Stimulated activated naive B cell treated with anti-CD40 and anti-IgM and Interleukin-4, amounts not matched to agents 10 μg/mL and 1 μg/mL and 100 μg/mL, for 72 hours (primary cell): ENCODE measurements around the gene ENSA.
"Not testable (repeated sequence)": the region's sequence is repeated elsewhere in the genome, so short reads cannot be mapped to it uniquely, and the experiment has no call there.

Source experiments
- ATAC-seq, 2 donors: fragments of 150-1000 bp; cut with Tn5 transposase; replicated peaks; 2 replicates each; pipeline ENCODE4 v1.10.0; 2021; ENCODE audit warnings: moderate library complexity in 1 of 2
- DNase-seq: peaks from one replicate; pipeline ENCODE4 v3.0.0; 2021
- H3K27ac Mint-ChIP-seq: one replicate; pipeline ENCODE4 v1.8.0; 2022; ENCODE audit warnings: mild to moderate bottlenecking, mixed read lengths
- H3K27me3 Mint-ChIP-seq, 2 donors: one replicate each; pipeline ENCODE4 v1.8.0; 2022; ENCODE audit warnings: mixed read lengths in 2 of 2
- H3K36me3 Mint-ChIP-seq, 2 donors: one replicate each; pipeline ENCODE4 v1.8.0; 2022; ENCODE audit warnings: mixed read lengths in 2 of 2, mild to moderate bottlenecking in 1 of 2
- H3K4me1 Mint-ChIP-seq, 2 donors: one replicate each; pipeline ENCODE4 v1.8.0; 2022; ENCODE audit warnings: mixed read lengths in 2 of 2, mild to moderate bottlenecking in 1 of 2
- H3K4me3 Mint-ChIP-seq, 2 donors: one replicate each; pipeline ENCODE4 v1.8.0; 2022; ENCODE audit warnings: mild to moderate bottlenecking in 2 of 2, mixed read lengths in 2 of 2, moderate library complexity in 1 of 2
- H3K9me3 Mint-ChIP-seq, 2 donors: one replicate each; pipeline ENCODE4 v1.8.0; 2022; ENCODE audit warnings: mixed read lengths in 2 of 2, mild to moderate bottlenecking in 1 of 2

ENSA gene

DNA sequence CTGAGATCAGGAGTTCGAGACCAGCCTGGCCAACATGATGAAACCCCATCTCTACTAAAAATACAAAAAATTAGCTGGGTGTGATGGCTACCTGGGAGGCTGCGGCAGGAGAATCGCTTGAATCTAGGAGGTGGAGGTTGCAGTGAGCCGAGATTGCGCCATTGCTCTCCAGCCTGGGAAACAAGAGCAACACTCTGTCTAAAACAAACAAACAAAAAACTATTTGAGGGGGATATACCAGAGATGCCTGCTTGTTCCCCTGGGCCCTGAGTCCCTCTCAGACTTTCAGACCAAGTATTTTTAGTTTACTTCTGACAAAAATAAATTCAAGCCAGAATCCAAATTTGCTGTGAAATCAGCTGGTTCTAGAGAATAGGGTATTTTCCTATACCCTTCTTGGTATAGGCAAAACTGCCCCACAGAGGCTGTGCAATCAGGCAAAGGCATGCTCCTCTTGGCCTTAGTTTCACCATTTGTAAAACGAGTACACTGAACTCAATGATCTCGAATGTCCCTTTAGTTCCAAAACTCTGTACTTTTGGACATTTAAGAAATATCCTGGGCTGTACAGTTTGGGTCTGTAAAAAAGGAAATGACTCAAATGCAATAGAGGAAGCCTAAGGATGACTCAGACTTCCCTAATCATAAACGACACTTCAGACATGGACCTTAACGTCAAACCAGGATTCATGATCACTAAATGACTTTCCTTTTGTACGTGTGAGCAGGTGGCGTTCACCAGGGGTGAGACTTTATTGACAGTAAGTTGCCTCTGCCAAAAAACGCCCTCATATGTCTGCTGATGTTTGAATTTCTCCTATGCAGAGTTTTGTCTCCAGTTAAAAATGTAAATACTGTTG is 16.1 kb downstream of the ENSA start:
- Mint-ChIP-seq H3K27me3 (no peaks in the 10 kb centered on the region), H3K4me3 (peak overlapping the region; percentile 50 to 55), H3K9me3 (no peaks in the 10 kb centered on the region), H3K36me3 (peaks cover 26 to 45% of the 10 kb centered on the region in 2 donors), H3K27ac (peak overlapping the region; percentile 84), H3K4me1 (peaks cover 40 to 64% of the 10 kb centered on the region in 2 donors)
- ATAC-seq (peak; percentile 79 to 80), DNase-seq (peak; percentile 59)

DNA sequence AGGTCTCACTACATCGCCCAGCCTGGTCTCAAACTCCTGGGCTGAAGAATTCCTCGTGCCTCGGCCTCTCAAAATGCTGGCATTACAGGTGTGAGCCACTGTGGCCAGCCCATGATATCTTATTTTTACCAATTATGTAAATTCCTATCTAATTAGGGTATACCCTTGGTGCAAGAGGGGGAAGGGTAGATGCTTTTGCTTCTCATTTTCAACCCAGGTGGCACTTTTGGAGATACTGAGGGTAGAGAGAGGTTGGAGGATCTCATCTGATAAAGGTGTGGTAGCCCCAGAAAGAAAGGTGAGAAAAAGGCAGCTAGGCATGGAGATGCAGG is 17.4 kb downstream of the ENSA start:
- Mint-ChIP-seq H3K27me3 (no peaks in the 10 kb centered on the region), H3K4me3 (peak overlapping the region; percentile 47 to 73), H3K27ac (peak overlapping the region; percentile 84), H3K9me3 (no peaks in the 10 kb centered on the region), H3K4me1 (peaks cover 38 to 60% of the 10 kb centered on the region in 2 donors), H3K36me3 (peaks cover 23 to 41% of the 10 kb centered on the region in 2 donors)
- no peak for ATAC-seq
- no peak for DNase-seq

DNA sequence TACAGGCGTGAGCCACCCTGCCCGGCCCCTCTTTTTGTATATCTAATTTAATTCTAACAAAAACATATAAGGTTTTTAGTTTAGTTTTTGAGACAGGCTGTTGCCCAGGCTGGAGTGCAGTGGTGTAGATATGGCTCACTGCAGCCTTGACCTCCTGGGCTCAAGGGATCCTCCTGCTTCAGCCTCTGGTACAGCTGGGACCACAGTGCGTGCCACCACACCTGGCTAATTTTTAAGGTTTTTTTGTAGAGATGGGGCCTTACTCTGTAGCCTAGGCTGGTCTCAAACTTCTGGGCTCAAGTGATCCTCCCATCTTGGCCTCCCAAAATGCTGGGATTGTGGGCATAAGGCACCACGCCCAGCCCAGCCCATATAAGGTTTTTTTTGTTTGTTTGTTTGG is 18.8 kb downstream of the ENSA start:
- no peak overlapping the region for H3K4me3 Mint-ChIP-seq
- H3K36me3 Mint-ChIP-seq = peaks cover 12 to 32% of the 10 kb centered on the region in 2 donors
- ATAC-seq (no peak), DNase-seq (no peak)
- peaks cover 28 to 50% of the 10 kb centered on the region in 2 donors for H3K4me1 Mint-ChIP-seq
- peak overlapping the region; percentile 20 for H3K27ac Mint-ChIP-seq
- no peaks in the 10 kb centered on the region for H3K27me3 Mint-ChIP-seq
- no peaks in the 10 kb centered on the region for H3K9me3 Mint-ChIP-seq

DNA sequence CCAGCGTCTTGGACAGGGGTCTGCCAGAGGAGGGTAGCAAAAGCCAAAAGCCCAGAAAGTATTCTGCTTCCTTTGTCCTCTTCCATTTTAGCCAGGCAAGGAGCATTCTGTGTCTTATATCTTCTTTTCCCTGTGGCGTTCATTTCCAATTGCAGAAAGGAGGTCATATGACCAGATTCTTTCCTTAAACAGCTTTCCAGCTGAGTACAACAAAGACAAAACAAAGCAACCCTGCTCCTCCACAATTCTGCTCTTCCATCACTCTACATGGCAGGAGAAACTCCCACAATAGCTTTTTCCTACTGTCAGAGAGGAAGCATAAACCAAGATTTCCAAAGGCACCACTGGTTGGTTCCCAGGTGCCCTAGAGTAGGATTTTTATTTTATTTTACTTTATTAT is 19.7 kb downstream of the ENSA start:
- ATAC-seq (no peak), DNase-seq (no peak)
- Mint-ChIP-seq H3K4me3 (no peak overlapping the region), H3K9me3 (no peaks in the 10 kb centered on the region), H3K27ac (no peak overlapping the region), H3K36me3 (peaks cover 8 to 25% of the 10 kb centered on the region in 2 donors), H3K4me1 (peaks cover 23 to 46% of the 10 kb centered on the region in 2 donors), H3K27me3 (no peaks in the 10 kb centered on the region)

DNA sequence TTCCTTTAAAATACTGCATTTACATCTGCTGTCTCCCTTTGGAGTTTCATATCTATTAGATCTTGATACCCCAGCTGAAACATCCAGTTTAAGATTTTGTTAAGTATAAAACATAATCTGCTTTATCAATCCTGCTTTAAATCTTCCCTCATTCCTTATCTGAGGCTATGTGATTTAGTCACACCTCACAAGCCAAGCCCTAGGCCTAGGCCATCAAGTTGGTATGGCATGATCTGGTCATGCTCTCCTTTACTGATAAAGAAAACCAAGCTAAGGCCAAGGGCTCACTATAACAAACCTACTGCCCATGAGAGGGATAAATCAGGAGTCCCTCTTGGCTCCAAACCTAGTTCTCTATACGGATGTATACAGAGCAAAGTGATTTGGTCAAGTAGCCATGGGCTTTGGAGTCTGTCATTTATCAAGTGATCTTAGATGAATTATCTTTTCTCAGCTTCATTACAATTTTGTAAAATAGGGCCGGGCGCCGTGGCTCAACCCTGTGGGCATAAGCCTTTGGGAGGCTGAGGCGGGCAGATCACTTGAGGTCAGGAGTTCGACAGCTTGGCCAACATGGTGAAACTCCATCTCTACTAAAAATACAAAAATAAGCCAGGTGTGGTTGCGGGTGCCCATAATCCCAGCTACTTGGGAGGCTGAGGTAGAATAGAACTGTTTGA is 22.8 kb downstream of the ENSA start:
- Mint-ChIP-seq H3K27ac (no peak overlapping the region), H3K9me3 (no peaks in the 10 kb centered on the region), H3K4me1 (peaks cover 11 to 25% of the 10 kb centered on the region in 2 donors), H3K4me3 (no peak overlapping the region), H3K36me3 (peaks cover 7 to 11% of the 10 kb centered on the region in 2 donors), H3K27me3 (no peaks in the 10 kb centered on the region)
- no peak for DNase-seq
- no peak for ATAC-seq

DNA sequence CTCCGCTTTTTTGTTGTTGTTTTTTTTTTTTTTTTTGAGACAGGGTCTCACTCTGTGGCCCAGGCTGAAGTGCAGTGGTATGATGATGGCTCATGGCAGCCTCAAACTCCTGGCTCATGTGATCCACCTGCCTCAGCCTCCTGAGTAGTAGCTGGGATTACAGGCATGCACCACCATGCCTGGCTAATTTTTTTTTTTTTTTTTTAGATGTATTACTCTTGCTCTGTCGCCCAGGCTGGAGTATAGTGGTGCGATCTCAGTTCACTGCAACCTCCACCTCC is 24.0 kb downstream of the ENSA start:
- peaks cover 5 to 18% of the 10 kb centered on the region in 2 donors for H3K4me1 Mint-ChIP-seq
- not testable (repeated sequence) for DNase-seq, ATAC-seq, H3K9me3 Mint-ChIP-seq, H3K4me3 Mint-ChIP-seq, H3K27me3 Mint-ChIP-seq, H3K27ac Mint-ChIP-seq
- peaks cover 9 to 11% of the 10 kb centered on the region in 2 donors for H3K36me3 Mint-ChIP-seq

DNA sequence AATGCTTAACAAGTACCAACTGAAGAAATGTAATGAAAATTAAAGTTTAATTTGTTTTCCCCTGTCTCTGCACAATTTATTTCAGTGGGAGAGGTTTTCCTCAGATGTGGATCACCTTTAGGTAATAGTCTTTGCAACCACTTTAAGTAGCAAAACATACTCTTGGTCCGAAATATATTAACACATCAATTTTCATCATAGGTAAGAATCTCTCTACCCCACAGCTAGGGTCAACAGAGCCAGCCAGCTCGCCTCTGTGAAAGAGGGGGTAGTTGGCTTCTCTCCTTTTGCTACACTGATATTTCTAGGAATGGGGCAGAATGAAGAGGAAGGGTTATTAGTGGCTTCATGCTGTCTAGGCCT is 25.2 kb downstream of the ENSA start:
- Mint-ChIP-seq H3K4me3 (no peak overlapping the region), H3K36me3 (peaks cover 10 to 16% of the 10 kb centered on the region in 2 donors), H3K27me3 (no peaks in the 10 kb centered on the region), H3K27ac (no peak overlapping the region), H3K9me3 (no peaks in the 10 kb centered on the region), H3K4me1 (peaks cover 5 to 18% of the 10 kb centered on the region in 2 donors)
- ATAC-seq (no peak), DNase-seq (no peak)

DNA sequence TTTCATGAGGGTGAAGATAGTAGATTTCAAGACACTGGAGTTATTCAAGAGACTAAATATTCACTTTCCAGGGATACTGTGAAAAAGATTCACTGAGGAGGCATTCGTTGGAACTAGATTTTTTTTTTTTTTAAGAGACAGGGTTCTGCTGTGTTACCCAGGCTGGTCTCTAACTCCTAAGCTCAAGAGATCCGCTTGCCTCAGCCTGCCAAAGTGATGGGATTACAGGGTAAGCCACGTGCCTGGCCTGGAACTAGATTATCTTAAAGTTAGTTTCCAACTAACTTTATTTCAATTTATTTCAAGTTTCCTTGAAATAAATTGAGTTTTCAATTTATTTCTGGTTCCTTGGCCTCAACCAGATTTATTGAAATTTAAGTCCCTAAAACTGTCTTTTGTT is 25.7 kb downstream of the ENSA start:
- H3K27me3 Mint-ChIP-seq = no peaks in the 10 kb centered on the region

DNA sequence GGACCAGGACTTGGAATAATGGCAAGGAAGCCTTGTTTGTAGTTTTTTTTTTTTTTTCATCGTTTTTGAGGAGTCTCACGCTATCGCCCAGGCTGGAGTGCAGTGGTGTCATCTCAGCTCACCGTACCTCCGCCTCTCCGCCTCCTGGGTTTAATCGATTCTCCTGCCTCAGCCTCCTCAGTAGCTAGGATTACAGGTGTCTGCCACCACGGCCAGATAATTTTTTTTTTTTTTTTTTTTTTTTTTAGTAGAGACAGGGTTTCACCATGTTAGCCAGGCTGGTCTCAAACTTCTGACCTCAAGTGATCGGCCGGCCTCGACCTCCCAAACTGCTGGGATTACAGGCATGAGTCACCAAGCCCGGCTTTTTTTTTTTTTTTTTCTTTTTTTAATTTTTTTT is 27.0 kb downstream of the ENSA start:
- H3K4me1 Mint-ChIP-seq = peaks cover 5 to 14% of the 10 kb centered on the region in 2 donors
- DNase-seq, H3K4me3 Mint-ChIP-seq, H3K27ac Mint-ChIP-seq, ATAC-seq, H3K27me3 Mint-ChIP-seq, H3K9me3 Mint-ChIP-seq: not testable (repeated sequence)
- peaks cover 7 to 17% of the 10 kb centered on the region in 2 donors for H3K36me3 Mint-ChIP-seq

More for the DNA sequence above, 25.7 kb downstream of the ENSA start:
- Mint-ChIP-seq H3K4me1 (peaks cover 5 to 14% of the 10 kb centered on the region in 2 donors), H3K36me3 (peaks cover 7 to 13% of the 10 kb centered on the region in 2 donors), H3K9me3 (no peaks in the 10 kb centered on the region), H3K4me3 (no peak overlapping the region), H3K27ac (no peak overlapping the region)
- DNase-seq = no peak
- no peak for ATAC-seq

DNA sequence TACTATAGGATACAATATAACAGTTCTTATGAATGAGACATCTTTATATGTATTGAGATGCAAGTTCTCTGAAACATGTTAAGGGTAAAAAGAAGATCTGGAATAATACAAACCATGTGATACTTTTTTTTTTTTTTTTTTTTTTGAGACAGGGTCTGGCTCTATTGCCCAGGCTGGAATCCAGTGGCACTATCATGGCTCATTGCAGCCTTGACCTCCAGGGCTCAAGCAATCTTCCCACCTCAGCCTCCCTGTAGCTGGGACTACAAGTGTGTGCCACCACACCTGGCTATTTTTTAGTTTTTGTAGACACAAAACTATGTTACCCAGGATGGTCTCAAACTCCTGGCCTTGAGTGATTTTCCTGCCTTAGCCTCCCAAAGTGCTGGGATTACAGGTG is 27.9 kb downstream of the ENSA start:
- peaks cover 5 to 12% of the 10 kb centered on the region in 2 donors for H3K4me1 Mint-ChIP-seq
- no peak overlapping the region for H3K27ac Mint-ChIP-seq
- no peaks in the 10 kb centered on the region for H3K27me3 Mint-ChIP-seq
- H3K36me3 Mint-ChIP-seq = peaks cover 7 to 16% of the 10 kb centered on the region in 2 donors
- DNase-seq (no peak), ATAC-seq (no peak)
- H3K4me3 Mint-ChIP-seq = no peak overlapping the region
- no peaks in the 10 kb centered on the region for H3K9me3 Mint-ChIP-seq

DNA sequence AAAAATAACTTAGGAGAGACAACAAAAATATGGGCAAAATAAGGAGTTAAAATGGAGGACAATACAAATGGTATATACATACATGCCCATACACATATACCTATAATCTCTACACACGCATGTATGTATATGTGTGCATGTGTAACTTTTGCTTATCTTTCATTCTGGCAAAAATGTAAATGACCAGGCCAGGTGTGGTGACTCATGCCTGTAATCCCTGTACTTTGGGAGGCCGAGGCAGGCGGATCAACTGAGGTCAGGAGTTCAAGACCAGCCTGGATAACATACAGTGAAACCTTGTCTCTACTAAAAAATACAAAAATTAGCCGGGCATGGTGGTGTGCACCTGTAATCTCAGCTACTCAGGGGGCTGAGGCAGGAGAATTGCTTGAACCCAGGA is 31.1 kb downstream of the ENSA start:
- H3K4me3 Mint-ChIP-seq, ATAC-seq, H3K9me3 Mint-ChIP-seq, H3K4me1 Mint-ChIP-seq, H3K27ac Mint-ChIP-seq, DNase-seq, H3K27me3 Mint-ChIP-seq: not testable (repeated sequence)
- peaks cover 9 to 23% of the 10 kb centered on the region in 2 donors for H3K36me3 Mint-ChIP-seq

DNA sequence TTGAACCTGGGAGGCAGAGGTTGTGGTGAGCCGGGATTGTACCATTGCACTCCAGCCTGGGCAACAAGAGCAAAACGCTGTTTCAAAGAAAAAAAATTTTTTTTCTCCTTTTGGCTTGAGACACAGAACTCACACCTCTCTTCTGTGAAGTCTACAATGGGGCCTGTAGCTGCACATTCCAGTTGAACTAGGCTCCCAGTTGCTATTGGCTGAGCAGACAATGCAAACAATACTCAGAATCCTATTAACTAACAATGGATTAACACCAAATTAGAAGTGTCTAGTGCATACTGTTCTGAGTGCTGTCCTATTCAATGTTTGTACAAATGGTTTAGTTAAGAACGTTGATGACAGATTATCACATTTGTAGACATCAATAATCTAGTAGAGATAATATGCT is 32.4 kb downstream of the ENSA start:
- ATAC-seq (no peak), DNase-seq (no peak)
- no peak overlapping the region for H3K4me3 Mint-ChIP-seq
- no peaks in the 10 kb centered on the region for H3K27me3 Mint-ChIP-seq
- H3K9me3 Mint-ChIP-seq = no peaks in the 10 kb centered on the region
- H3K36me3 Mint-ChIP-seq = peaks cover 12 to 23% of the 10 kb centered on the region in 2 donors
- H3K4me1 Mint-ChIP-seq = peaks cover 6% of the 10 kb centered on the region in 2 donors
- H3K27ac Mint-ChIP-seq = no peak overlapping the region

DNA sequence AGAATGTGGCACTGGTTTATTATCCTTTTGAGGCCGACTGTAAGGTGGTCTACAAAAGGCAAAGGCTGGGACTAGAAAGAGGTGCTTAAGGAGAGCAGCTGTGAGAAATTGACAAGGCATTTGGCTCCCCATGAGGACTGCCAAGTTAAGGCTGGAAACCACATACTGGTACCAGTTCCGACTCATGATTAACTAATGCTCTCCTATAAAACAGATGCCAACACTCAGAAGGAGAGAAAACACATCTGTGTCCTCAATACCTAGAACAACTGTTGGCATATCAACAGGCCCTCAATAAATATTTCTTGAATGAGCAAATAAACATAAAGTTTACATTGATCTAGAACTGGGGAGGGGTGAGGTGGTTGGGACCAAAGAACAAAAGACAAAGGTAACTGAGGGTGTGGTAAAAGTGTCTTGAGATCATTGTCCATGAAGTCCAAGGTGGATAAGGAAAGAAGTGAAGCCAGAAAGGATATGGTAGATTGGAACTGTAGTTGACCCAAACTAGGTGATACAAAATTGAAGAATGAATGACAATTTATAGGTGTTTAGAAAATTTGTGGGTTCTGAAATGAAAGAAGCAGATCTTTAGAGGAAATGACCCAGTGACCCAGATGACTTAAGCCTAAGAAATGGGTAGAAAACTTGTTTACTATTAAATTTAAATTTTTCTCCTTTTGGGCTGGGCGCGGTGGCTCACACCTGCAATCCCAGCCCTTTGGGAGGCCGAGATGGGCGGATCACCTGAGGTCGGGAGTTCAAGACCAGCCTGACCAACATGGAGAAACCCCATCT is 33.1 kb downstream of the ENSA start:
- no peak for ATAC-seq
- Mint-ChIP-seq H3K9me3 (no peaks in the 10 kb centered on the region), H3K4me1 (peaks cover 6% of the 10 kb centered on the region in 2 donors), H3K36me3 (peaks cover 13 to 23% of the 10 kb centered on the region in 2 donors), H3K4me3 (no peak overlapping the region), H3K27ac (no peak overlapping the region), H3K27me3 (no peaks in the 10 kb centered on the region)
- no peak for DNase-seq

DNA sequence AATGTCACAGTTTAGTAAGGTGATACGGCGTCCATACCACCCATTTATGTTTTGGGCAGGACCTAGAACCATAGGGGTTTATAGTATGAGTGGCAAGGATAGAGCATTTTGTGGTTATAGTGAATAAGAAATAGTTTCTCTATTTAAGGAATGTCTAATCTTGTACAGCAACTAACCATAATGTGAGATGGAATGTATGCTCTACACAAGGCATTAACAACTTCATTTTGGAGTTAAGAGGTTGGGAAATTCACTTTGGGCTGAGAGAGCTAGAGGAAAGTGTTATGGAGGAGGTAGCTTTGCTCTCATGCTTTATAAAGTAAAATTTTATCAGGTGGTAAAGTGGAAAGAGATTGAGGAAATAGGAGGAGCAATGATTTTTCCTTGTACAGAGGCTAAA is 47.0 kb downstream of the ENSA start:
- Mint-ChIP-seq H3K9me3 (no peaks in the 10 kb centered on the region), H3K4me3 (no peak overlapping the region), H3K36me3 (peaks cover 22 to 34% of the 10 kb centered on the region in 2 donors), H3K27ac (no peak overlapping the region), H3K27me3 (no peaks in the 10 kb centered on the region), H3K4me1 (peaks cover 12 to 18% of the 10 kb centered on the region in 2 donors)
- DNase-seq = no peak
- no peak for ATAC-seq
